GM19324 (cell line): Measurements from ENCODE around the gene BOK.
"Not testable (repeated sequence)": the region's sequence is repeated elsewhere in the genome, so short reads cannot be mapped to it uniquely, and the experiment has no call there.

Experiments
- ATAC-seq: cut with Tn5 transposase; IDR thresholded peaks from one replicate; pipeline ENCODE4 v1.9.1; 2021; ENCODE audit warnings: mild to moderate bottlenecking, moderate library complexity; ENCODE audit not compliant: unreplicated experiment, low FRiP score

BOK gene

GRCh38 chr2:241570961-241571581, 12.5 kb downstream of the BOK start:
- ATAC-seq: no peak

- no peak for ATAC-seq
Measured at GRCh38 chr2:241571821-241572620, 13.5 kb downstream of the BOK start.

- not testable (repeated sequence) for ATAC-seq
Measured at GRCh38 chr2:241572915-241573651, 14.5 kb downstream of the BOK start.

- no peak for ATAC-seq
Measured at GRCh38 chr2:241573741-241574140, 15.2 kb downstream of the BOK start.

GRCh38 chr2:241574911-241575623, 16.5 kb downstream of the BOK start:
- ATAC-seq: no peak

- no peak for ATAC-seq
Measured at GRCh38 chr2:241575624-241576292, 17.2 kb downstream of the BOK start.

GRCh38 chr2:241576293-241576654, 17.7 kb downstream of the BOK start:
- ATAC-seq: no peak

- no peak for ATAC-seq
Measured at GRCh38 chr2:241577413-241578122, 19.0 kb downstream of the BOK start.

GRCh38 chr2:241579281-241579680, 20.7 kb downstream of the BOK start:
- no peak for ATAC-seq

- no peak for ATAC-seq
Measured at GRCh38 chr2:241582328-241582727, 23.8 kb downstream of the BOK start.

GRCh38 chr2:241582806-241583205, 24.3 kb downstream of the BOK start:
- ATAC-seq: no peak

- ATAC-seq: no peak
Measured at GRCh38 chr2:241584436-241584835, 25.9 kb downstream of the BOK start.

GRCh38 chr2:241586564-241587264, 28.2 kb downstream of the BOK start:
- ATAC-seq: no peak

GRCh38 chr2:241589863-241590262, 31.3 kb downstream of the BOK start:
- ATAC-seq: not testable (repeated sequence)

- not testable (repeated sequence) for ATAC-seq
Measured at GRCh38 chr2:241590496-241591455, 32.2 kb downstream of the BOK start.

- ATAC-seq: no peak
Measured at GRCh38 chr2:241592126-241592845, 33.7 kb downstream of the BOK start.

GRCh38 chr2:241593271-241593670, 34.7 kb downstream of the BOK start:
- ATAC-seq: no peak
